AML-193 (cell line): ENCODE data around the gene PCGF1.

Source experiments
- DNase-seq, 2 experiments: peaks; one replicate each; lab custom pipeline; 2025; lab: John Stamatoyannopoulos, UW

PCGF1 gene

DNA sequence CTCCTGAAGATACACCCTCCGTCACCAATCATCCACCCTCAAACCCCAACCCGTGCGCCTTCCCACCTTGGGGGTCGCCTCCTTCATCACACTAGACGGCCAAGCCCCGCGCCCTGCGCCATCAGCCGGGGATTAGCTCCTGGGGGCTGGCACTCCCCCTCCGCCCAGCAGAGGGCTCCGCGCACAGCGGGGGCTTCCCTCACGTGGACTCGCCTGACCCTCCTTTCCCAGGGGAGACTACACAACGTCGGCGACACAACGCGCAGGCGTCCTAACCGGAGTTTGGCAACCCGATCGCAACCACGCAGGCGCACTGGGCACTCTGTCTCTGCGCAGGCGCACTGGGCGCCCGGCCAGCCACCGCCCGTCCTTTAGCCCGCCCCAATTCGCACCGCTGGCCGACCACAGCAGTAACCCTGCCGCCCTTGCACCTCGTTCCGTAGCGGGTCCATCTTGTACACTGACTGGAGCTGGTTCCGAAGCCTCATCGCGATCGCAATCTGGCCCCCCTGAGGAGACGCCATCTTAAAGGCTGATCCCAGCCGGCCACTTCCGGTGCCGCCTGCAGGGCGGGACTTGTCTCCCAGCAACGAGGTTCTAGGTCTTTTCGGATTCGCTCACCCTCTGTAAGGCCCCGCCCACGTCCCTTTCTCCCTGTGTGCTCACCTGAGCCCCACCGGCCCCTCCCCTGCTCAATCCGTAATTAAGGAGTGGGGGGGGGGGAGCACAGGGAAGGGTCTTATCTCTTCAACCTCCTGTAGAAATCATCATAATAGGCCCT is at the start of gene PCGF1:
Gene PCGF1 (minus strand): TSS at position 551 of the 781 bp plus-strand sequence. CDS start 27 bp downstream, at position 524.
- DNase-seq, result peak; percentile 90 to 91

DNA sequence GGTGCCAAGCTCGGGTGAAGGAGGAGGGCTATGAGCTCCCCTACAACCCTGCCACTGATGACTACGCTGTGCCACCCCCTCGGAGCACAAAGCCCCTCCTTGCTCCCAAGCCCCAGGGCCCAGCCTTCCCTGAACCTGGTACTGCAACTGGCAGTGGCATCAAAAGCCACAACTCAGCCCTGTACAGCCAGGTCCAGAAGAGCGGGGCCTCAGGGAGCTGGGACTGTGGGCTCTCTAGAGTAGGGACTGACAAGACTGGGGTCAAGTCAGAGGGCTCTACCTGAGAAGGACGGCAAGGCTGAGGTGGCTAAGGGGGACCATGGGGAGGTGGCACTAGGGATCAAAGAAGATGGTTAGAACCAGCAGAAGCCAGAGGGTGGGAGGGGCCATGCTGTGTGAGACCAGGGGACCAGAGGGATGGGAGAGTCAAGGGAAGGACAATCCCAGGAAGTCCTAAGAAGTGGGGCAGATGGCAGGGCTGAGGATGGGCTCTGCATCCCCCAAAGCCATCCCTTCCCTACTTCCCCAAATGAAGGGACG is 49.4 kb upstream of the PCGF1 start:
- DNase-seq, result no peak

DNA sequence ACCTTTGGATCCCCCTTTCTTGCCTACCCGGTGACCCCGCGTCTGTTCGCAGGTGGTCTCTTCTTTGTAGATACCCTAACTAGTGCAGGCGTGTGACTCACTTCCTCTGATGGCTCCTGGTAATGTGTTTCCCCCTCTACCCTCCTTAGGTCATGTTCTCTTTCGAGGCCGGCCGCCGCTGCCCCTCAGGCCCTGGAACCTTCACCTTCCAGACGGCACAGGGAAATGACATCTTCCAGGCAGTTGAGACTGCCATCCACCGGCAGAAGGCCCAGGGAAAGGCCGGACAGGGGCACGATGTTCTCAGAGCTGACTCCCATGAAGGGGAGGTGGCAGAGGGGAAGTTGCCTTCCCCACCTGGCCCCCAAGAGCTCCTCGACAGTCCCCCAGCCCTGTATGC is 48.7 kb upstream of the PCGF1 start:
- DNase-seq, result no peak

DNA sequence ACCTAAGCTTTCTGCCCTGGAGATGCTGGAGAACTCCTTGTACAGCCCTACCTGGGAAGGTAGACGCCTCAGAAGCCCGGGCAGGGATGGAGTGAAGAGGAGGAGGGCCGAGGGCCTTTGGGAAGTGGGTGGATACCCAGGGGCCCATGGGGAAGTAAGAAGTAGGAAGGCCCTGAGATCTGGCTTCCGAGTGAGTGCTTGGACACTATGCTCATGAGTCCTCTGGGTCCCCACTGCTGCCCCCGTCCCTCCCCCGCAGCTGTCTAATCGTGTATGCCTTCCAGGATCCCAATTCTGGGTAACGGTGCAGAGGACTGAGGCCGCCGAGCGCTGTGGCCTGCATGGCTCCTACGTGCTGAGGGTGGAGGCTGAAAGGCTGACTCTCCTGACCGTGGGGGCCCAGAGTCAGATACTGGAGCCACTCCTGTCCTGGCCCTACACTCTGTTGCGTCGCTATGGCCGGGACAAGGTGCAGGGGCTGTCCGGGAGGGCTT is 48.2 kb upstream of the PCGF1 start:
- peak; percentile 41 to 42 for DNase-seq

DNA sequence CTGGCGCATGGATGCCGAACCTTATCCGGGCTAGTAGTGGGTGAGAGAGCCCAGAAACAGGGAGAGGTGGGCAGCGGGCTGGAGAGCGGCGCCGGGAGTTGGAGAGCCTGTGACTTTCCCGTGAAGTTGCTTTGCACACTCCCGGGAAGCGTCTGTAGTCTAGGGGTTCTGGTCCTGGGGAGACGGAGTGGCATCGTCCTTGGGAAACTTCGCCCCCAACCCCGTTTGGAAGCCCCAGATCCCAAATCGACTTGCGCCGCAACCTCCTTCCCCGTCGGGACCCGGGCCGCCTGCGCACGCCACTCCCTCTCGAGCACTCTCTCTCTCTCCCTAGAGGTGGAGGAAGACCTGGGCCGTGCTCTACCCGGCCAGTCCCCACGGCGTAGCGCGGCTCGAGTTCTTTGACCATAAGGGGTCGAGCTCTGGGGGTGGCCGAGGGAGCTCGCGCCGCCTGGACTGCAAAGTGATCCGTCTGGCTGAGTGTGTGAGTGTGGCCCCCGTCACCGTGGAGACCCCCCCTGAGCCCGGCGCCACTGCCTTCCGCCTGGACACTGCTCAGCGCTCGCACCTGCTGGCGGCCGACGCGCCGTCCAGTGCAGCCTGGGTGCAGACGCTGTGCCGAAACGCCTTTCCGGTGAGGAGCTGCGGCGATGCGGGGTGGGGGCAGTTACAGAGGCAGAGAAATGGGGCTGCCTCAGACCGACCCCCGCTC is 47.5 kb upstream of the PCGF1 start:
- peak in 1 of 2 experiments; percentile 21 for DNase-seq

DNA sequence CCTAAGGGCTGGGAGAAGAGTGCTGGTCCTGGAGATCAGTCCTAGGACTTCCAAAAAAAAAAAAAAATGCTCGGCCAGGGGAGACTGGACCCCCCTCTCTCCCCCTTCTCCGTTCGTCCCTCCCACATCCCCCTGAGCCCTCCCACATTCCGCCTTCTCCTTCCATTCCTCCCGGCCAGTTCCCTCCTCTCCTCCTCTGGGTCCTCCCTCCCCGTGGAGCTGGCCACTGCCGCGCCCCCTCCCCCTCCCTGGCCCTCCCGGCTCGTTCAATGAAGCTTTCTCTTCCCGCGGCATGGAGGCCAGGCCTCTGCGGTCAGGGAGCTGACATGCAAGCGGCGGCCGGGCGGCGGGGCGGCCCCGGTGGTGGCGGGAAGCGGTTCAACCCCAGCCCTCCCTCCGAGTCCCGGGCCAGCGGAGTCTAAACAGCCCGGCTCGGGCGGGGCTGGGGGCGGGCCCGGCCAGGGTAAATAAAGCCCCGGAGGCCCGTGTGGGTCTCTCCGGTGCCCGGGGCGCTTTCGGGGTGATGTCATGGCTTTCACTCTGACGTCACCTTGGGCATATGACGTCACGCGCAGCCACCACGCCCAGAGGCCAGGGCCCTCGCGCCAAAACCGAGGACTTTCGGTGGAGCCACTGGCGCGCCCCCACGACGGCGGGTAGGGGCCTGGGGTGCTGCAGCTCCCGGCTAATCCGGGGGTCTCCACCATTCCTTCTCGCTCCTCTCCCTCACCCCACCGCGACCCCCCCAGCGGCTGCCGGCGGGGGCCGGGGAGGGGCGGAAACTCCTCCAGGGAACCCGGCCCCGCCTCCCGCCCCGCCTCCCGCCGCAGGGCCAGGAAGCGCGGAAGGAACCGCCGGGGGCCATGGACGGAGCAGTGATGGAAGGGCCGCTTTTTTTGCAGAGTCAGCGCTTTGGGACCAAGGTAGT is 46.7 kb upstream of the PCGF1 start, which contains the start of the genes DOK1 and LOXL3:
Gene DOK1 (plus strand): TSS at position 829 of the 928 bp plus-strand sequence. CDS start 35 bp downstream, at position 864.
Gene LOXL3 (minus strand): TSS at position 51 of the 928 bp plus-strand sequence. CDS start 1,308 bp downstream, outside the sequence.
- peak; percentile 49 to 62 for DNase-seq

DNA sequence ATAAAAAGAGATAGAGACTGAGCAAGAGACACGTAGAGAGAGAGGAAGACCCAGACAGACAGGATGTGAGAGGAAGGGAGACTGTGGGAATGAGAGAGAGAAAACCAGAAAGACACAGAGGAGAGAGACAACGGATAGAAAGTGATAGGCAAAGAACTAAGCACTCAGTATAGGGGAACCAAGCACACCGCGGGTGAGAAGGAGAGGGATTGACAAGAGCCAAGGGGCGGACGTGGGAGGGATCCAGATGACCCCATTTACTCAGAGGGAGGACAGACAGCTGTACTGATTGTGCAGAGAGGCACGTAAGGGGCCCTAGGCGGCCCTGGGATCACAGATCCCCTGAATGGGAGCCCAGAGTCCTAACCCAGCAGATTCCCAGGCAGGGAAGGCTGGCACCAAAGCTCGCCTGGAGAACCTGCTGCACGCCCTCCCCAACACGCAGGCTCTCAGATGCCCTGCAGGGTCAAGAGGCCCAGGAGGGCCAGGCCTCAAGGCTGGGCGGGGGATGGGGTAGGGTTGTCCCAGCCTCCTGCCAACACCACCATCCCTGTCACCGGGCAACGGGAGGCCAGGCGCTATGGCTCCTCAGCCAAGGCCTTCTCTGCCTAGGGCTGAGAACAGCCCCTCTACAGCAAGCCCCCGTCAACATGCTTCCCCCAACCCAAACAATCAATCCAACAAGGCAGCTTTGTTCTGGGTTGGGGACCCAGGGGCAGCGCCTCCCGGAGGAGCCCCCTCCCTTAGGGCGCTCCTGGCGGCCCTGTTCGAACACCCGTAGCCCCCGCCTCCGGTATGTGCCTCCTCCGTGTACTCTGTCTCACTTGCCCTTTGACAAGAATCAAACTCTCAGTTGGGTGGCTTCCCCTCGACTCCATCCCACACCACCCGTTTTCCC is 45.7 kb upstream of the PCGF1 start:
- DNase-seq, result no peak

DNA sequence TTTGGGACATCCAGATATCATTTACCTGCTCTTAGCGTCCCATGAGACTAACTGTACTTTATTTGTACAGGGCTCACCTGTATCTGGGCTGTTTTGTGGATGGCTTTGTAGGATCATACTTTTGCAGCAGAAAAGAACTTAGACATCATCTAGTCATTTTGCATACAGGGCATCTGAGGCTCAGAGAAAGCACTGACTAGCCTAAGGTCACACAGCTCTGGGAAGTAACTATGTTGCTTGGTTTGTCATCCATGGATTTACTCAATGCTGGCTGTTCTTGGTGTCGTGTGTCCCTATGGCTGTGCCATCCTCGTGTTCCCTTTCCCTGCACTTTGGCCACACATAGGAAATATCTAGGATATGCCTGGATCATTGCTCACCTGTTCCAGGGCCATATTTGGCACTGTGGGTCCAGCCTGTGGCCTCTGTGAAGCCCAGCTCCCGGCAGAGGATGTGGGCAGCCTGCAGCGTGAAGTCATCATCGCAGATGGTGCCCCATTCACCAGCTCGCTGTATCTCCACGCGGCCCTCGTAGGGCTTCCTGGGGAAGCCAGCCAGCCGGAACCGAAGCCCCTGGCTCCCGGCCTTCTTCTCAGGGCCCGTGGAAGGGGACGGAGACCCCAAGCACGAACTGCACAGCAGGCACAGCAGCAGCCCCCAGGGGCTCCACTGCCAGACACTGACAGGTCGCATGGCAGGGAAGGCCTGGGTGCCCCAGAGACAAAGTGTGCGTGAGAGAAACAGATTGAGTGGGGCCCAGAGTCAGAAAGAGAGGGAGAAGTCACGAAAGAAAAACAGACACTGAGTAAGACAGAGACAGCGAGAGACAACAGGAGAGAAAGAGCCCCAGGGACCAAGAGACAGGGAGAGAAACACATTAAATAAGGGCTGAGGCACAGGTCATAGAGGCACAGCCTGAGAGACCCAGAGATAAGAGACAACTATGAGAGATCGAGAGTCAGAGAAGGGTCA is 44.7 kb upstream of the PCGF1 start:
- no peak for DNase-seq

DNA sequence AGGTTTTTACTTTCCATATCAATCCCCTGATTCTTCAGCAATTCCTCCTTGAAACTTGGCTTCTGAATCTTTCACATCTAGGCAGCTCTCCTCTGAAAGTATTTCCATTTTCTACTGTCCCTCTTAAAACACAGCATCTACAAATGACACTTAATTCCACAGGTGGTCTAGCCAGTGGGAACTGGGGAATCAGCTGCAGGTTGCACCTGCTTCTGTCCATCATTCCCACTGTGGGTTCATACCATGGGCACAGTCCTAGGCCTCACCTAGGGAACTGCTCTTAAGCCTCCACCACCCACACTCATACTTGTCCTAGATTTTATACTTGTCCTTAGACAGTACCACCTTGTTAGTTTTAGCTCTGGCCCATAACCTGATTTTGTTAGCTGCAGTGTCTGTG is 44.0 kb upstream of the PCGF1 start:
- DNase-seq, result no peak

DNA sequence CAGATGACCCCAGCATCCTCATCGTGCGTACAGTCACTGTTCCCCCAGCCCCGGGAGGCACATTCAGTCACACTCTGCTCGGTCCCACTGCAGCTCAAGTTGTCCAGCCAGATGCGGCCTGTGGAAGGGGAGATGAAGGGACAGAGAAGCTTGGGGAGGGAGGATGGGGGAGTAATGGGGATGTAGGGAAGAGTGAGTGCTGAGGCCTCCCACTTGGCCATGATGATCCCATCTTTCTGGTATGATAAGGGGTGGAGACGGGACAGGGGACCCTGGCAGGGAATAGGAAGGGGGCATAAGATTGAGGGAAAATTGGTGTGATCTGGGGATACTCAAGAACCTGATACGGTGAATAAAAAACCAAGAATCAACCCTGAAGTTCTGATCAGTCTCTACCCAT is 42.7 kb upstream of the PCGF1 start:
- DNase-seq, result no peak

DNA sequence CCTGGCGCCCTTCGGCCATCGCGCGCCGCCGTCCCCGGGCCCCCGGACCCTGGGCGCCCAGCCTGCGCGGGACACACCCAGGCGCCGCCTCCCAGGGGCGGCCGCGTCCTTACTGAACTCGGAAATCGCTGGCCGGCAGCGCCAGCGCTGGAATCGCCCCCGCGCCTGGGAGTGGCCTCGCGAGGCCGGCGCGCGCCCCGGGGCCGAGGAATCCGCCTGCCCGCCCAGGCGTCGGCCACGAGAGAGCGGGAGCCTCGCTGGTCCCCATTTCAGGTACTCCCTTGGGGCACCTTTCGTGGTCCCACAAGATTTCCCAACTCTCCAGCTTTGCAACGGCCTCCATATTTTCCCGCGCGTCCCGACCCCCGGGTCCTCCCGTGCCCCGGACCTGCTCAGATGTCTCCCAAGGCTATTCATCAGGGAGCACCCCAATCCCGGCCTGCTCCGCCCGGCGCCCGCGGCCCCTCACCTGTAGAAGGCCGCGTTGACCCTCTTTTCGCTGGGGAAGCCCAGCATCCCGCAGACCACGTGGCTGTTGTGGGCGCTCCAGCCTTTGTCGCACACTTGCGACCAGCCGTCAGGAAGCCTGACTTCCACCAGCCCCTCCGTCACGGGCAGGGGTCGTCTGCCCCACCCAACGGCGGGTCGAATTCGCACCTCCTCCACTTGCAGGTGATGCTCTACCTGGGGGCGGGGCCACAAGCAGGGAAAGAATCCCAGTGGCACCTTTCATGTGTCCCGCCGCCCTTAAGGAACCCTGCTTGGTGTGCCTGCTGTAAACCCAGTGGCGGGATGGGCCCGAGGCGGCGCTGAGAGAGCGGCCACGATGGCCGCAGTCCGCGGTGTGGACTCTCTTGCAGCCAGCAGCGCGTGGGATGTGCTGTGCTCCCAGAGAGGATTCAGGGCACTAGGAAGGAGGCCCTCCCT is 41.7 kb upstream of the PCGF1 start:
- DNase-seq, result peak; percentile 39 to 52

DNA sequence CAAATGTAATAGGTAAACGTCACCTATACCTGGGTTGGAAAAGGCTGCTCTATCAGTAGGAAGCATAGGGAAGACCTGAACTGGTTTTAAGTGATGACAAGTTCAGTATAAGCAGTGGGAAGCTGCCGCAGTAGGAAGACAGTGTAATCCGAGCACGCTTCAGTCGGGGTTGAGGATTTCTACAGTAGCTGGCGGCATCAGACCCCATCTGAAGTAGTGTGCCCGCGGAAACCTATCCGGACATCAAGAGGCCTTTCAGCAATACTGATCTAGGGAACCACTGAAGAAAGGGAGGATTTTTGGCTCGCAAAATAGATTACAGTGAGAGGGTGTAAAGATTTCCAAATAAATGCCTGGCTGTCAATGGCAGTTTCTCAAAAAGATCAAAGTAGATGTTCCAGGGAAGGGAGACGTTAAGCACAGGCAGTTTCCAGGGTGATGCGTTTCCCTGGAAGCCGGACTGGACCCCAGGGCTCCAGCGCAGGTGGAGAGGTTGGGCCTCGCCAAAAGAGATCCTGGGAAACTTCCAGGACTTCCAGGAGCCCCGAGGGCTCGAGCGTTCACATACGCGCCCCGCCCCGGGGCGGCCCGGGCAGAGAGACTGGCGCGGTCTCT is 40.9 kb upstream of the PCGF1 start:
- no peak for DNase-seq

DNA sequence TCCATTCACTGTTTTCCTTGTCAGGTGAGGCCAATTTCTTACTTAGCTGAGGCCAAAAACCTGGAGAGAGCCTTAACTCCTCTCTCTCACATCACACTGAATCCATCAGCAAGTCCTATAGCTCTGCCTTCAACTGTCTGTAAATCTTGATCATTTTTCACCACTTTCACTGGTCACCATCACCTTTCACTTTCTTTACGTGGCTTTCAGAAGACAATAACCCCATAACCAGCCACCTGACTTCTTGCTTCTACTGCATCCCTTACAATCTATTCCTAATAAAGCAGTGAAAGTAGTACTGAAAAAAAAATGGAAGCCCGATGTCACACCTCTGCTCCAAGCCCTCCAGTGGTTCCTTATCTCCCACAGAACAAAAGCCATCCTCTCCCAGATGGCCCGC is 38.5 kb upstream of the PCGF1 start:
- no peak for DNase-seq

DNA sequence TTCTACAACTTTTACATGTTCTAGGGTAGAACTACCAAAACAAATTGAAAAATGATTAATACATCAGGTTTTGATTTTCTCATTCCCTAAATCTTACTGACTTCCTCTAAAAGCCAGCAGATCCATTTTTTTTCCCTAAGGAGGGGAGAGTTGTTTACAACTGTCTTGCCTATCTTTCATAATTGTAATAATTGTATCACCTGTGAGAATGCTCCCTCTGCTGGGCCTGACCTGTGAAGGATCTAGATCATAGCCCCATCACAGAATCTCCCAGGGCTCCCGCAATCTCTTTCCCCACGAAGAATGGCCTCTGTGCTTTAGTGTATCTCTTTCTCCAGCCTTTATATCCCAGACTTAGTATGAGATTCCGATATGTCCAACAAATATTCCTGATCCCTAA is 37.1 kb upstream of the PCGF1 start:
- DNase-seq, result no peak

DNA sequence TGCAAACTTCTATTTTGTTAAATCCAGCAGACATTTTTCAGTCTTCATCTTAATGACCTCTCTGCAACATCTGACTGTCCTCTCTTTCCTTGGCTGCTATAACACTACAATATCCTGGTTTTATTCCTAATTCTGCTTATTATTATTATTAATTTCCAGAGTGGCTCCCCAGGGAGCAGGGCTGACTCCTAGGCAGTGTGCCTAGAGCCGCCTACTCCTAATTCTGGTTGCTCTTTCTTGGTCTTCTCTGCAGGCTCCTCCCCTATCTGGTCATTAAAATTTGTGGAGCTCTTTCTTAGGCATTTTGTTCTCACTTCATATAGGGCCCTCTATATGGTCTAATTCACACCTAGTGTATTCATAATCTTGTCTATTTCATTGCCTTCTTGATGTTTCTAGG is 35.5 kb upstream of the PCGF1 start:
- no peak for DNase-seq

DNA sequence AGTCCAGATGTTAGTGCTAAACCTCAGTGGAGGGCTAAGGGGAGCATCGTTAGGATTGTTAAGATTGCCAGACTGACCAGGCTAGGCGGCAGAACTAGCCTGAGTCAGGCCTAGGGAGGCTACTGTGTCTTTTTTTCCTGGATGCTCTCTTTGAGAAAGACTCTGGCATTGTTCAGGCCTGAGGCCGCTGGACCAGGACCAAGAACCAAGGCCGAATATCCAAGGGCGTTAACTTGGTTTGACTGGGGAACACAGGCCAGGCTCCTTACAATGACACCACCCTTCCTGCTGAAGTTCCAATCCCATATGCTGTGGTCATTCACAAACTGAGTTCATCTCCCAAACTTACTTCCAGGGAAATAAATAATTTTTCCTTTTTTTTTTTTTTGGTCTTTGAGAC is 32.8 kb upstream of the PCGF1 start:
- DNase-seq, result no peak

DNA sequence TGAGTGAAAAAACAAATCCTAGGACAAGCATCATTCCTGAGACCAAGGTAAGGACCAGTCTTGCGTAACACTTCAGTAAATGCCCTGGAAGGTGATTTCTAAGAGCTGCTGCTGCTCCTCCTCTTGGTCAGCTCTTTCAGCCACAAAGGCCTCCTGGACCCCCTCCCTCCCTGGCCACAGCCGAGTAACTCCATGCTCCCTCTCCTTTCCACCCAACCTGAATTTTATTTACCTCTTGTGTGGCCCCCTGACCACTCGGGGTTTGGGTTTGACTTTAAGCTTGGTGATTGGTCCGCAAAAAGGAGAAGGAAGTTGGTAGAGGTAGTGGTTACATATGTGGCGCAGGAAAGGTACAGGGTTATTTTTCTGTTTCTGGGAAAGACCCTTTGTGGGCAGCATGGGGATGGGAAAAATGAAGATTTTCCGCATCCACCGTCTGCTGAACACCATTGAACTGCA is 31.4 kb upstream of the PCGF1 start:
- no peak for DNase-seq

DNA sequence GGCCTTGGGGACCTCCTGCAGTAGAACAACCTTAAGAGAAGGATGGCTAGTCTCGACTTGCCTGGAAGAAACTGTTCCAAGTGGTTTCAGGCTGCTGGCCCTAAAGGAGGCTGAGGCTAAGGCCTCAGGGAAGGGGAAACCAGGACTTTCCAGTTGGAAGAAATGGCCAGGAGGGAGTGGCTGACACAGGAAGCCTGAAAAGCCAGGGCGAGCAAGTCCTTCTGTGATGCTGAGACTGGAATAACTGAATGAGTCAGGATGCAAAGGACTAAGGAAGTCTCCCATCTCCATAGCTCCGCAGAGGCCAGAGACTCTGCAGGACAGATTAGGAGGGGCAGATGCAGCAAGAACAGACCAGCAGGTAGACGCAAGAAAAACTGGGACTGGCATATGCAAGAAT is 29.6 kb upstream of the PCGF1 start:
- DNase-seq, result no peak
